ENCODE data around the gene SLC6A6.

SLC6A6 gene

GRCh38 chr3:14389716-14390115 lies 12.7 kb upstream of the SLC6A6 start:
- no peak for DNase-seq (ENCODE audit: extremely low read depth, low read depth)
- no peak for TF ChIP-seq CTCF (IDR thresholded peaks at IDR 0.05; ENCODE audit: low read depth, low read length, missing control alignments)
- H3K4me3 ChIP-seq (replicated peaks; ENCODE audit: low read depth, low read length), result no peak overlapping the region

- H3K4me3 ChIP-seq (replicated peaks; ENCODE audit: low read depth, low read length), result no peak overlapping the region
- no peak for DNase-seq (ENCODE audit: extremely low read depth, low read depth)
- TF ChIP-seq CTCF (IDR thresholded peaks at IDR 0.05; ENCODE audit: low read depth, low read length, missing control alignments), result no peak
Measured at GRCh38 chr3:14391033-14391432, 11.4 kb upstream of the SLC6A6 start.

GRCh38 chr3:14392231-14392630 lies 10.2 kb upstream of the SLC6A6 start:
- no peak for TF ChIP-seq CTCF (IDR thresholded peaks at IDR 0.05; ENCODE audit: low read depth, low read length, missing control alignments)

GRCh38 chr3:14392803-14393319 lies 9.5 kb upstream of the SLC6A6 start:
- no peak for DNase-seq (ENCODE audit: extremely low read depth, low read depth)
- no peak for TF ChIP-seq CTCF (IDR thresholded peaks at IDR 0.05; ENCODE audit: low read depth, low read length, missing control alignments)

More at GRCh38 chr3:14392231-14392630, 10.2 kb upstream of the SLC6A6 start:
- no peak overlapping the region for H3K4me3 ChIP-seq (replicated peaks; ENCODE audit: low read depth, low read length)
- DNase-seq (ENCODE audit: extremely low read depth, low read depth), result no peak

GRCh38 chr3:14393440-14394106 lies 8.8 kb upstream of the SLC6A6 start:
- TF ChIP-seq CTCF (IDR thresholded peaks at IDR 0.05; ENCODE audit: low read depth, low read length, missing control alignments), result no peak
- no peak for DNase-seq (ENCODE audit: extremely low read depth, low read depth)
- H3K4me3 ChIP-seq (replicated peaks; ENCODE audit: low read depth, low read length), result no peak overlapping the region

More at GRCh38 chr3:14392803-14393319, 9.5 kb upstream of the SLC6A6 start:
- no peak overlapping the region for H3K4me3 ChIP-seq (replicated peaks; ENCODE audit: low read depth, low read length)

- DNase-seq (ENCODE audit: extremely low read depth, low read depth), result no peak
- H3K4me3 ChIP-seq (replicated peaks; ENCODE audit: low read depth, low read length), result no peak overlapping the region
- no peak for TF ChIP-seq CTCF (IDR thresholded peaks at IDR 0.05; ENCODE audit: low read depth, low read length, missing control alignments)
Measured at GRCh38 chr3:14396031-14396692, 6.2 kb upstream of the SLC6A6 start.
